ENCODE data around the gene HYDIN.

GRCh38 chr16:71226229-71227141 lies 4.0 kb downstream of the HYDIN start:
- no peak for TF ChIP-seq POLR2A (IDR thresholded peaks at IDR 0.05; ENCODE audit: low read length)
- no peak for TF ChIP-seq GATA1 (IDR thresholded peaks at IDR 0.05; ENCODE audit: low read depth, low read length)

Measured in erythroblast (primary cell).